ENCODE measurements around the gene C1orf53.

C1orf53 gene

GRCh38 chr1:197912739-197913494, 10.5 kb downstream of the C1orf53 start:
- H3K9me2 ChIP-seq (replicated peaks; ENCODE audit: insufficient read depth, low read length), result no peaks in the 10 kb centered on the region
- no peak for DNase-seq
- 0 out of 2 replicates have a peak, but pooled peaks cover 5% of the 10 kb centered on the region for H3K4me1 ChIP-seq (ENCODE audit: low read length)
- no peaks in the 10 kb centered on the region for H3K36me3 ChIP-seq (replicated peaks; ENCODE audit: insufficient read depth, low read length)
- no peak for TF ChIP-seq EZH2 (optimal IDR thresholded peaks at IDR 0.05; ENCODE audit: low read depth, low read length)
- no peak for TF ChIP-seq CTCF (IDR thresholded peaks at IDR 0.05; ENCODE audit: low read length)
- TF ChIP-seq EZH2phosphoT487 (IDR thresholded peaks at IDR 0.05; ENCODE audit: low read length), result no peak
- no peaks in the 10 kb centered on the region for H4K20me1 ChIP-seq (ENCODE audit: insufficient read depth, low read length)
- no peaks in the 10 kb centered on the region for H3K79me2 ChIP-seq (ENCODE audit: low read length)
- H3K27me3 ChIP-seq (replicated peaks; ENCODE audit: insufficient read depth, low read length), result peaks cover 96% of the 10 kb centered on the region
- peak overlapping the region; percentile 96 for H3K4me2 ChIP-seq (ENCODE audit: low read depth, low read length)
- H3F3A ChIP-seq (ENCODE audit: insufficient read depth, low read length), result no peaks in the 10 kb centered on the region
- no peak overlapping the region for H3K9ac ChIP-seq (ENCODE audit: low read length)
- H2AFZ ChIP-seq (ENCODE audit: low read length), result peak overlapping the region; percentile 35
- no peak overlapping the region for H3K27ac ChIP-seq (ENCODE audit: low read length)
- H3K9me3 ChIP-seq (replicated peaks; ENCODE audit: insufficient read depth, low read length), result no peaks in the 10 kb centered on the region
- peak overlapping the region; percentile 48 for H3K4me3 ChIP-seq (ENCODE audit: low read length)

GRCh38 chr1:197913495-197914276, 11.3 kb downstream of the C1orf53 start:
- Histone ChIP-seq H3K36me3 (replicated peaks; ENCODE audit: insufficient read depth, low read length) (no peaks in the 10 kb centered on the region), H3K4me1 (ENCODE audit: low read length) (0 out of 2 replicates have a peak, but pooled peaks cover 5% of the 10 kb centered on the region), H3K9ac (ENCODE audit: low read length) (no peak overlapping the region), H2AFZ (ENCODE audit: low read length) (no peak overlapping the region), H3K27me3 (replicated peaks; ENCODE audit: insufficient read depth, low read length) (peaks cover 97% of the 10 kb centered on the region), H3K79me2 (ENCODE audit: low read length) (no peaks in the 10 kb centered on the region), H3F3A (ENCODE audit: insufficient read depth, low read length) (no peaks in the 10 kb centered on the region), H3K4me2 (ENCODE audit: low read depth, low read length) (no peak overlapping the region), H3K9me2 (replicated peaks; ENCODE audit: insufficient read depth, low read length) (no peaks in the 10 kb centered on the region), H3K4me3 (ENCODE audit: low read length) (no peak overlapping the region), H3K27ac (ENCODE audit: low read length) (no peak overlapping the region), H4K20me1 (ENCODE audit: insufficient read depth, low read length) (no peaks in the 10 kb centered on the region), H3K9me3 (replicated peaks; ENCODE audit: insufficient read depth, low read length) (no peaks in the 10 kb centered on the region)
- DNase-seq, result no peak
- no peak for TF ChIP-seq CTCF (IDR thresholded peaks at IDR 0.05; ENCODE audit: low read length)
- TF ChIP-seq EZH2phosphoT487 (IDR thresholded peaks at IDR 0.05; ENCODE audit: low read length), result no peak
- TF ChIP-seq EZH2 (optimal IDR thresholded peaks at IDR 0.05; ENCODE audit: low read depth, low read length), result no peak

DNA sequence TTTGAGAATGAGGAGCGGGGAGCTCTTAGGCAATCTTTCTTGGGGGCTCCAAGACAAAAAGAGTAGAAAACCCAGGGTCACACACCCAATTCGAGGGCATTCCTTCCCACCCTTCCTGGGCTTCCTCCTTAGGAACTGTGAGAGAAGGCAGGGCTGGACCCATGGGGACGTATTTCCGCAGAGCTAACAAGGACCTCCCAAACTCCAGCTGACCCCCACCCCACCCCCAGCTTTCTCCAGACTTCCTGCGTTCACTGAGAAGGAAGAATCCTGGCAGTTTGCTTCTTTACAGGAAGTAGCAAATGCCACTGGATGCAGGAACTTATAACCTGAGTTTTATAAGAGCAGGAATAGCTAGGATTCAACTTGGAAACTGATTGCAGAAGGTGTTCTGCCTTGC, 12.1 kb downstream of the C1orf53 start:
- no peaks in the 10 kb centered on the region for H3K79me2 ChIP-seq (ENCODE audit: low read length)
- peaks cover 97% of the 10 kb centered on the region for H3K27me3 ChIP-seq (replicated peaks; ENCODE audit: insufficient read depth, low read length)
- TF ChIP-seq CTCF (IDR thresholded peaks at IDR 0.05; ENCODE audit: low read length) (no peak), EZH2phosphoT487 (IDR thresholded peaks at IDR 0.05; ENCODE audit: low read length) (no peak), EZH2 (optimal IDR thresholded peaks at IDR 0.05; ENCODE audit: low read depth, low read length) (no peak)
- H4K20me1 ChIP-seq (ENCODE audit: insufficient read depth, low read length), result no peaks in the 10 kb centered on the region
- no peak overlapping the region for H3K27ac ChIP-seq (ENCODE audit: low read length)
- no peaks in the 10 kb centered on the region for H3K9me2 ChIP-seq (replicated peaks; ENCODE audit: insufficient read depth, low read length)
- no peak overlapping the region for H3K9ac ChIP-seq (ENCODE audit: low read length)
- 0 out of 2 replicates have a peak, but pooled peaks cover 5% of the 10 kb centered on the region for H3K4me1 ChIP-seq (ENCODE audit: low read length)
- no peak overlapping the region for H2AFZ ChIP-seq (ENCODE audit: low read length)
- DNase-seq, result no peak
- H3K4me2 ChIP-seq (ENCODE audit: low read depth, low read length), result no peak overlapping the region
- no peaks in the 10 kb centered on the region for H3K9me3 ChIP-seq (replicated peaks; ENCODE audit: insufficient read depth, low read length)
- no peaks in the 10 kb centered on the region for H3F3A ChIP-seq (ENCODE audit: insufficient read depth, low read length)
- no peak overlapping the region for H3K4me3 ChIP-seq (ENCODE audit: low read length)
- no peaks in the 10 kb centered on the region for H3K36me3 ChIP-seq (replicated peaks; ENCODE audit: insufficient read depth, low read length)

All from MM.1S (cell line).